DND-41 (cell line): Measurements from ENCODE around the gene TIA1.

Source experiments
- EZH2 ChIP-seq: IDR thresholded peaks from 3 replicates; pipeline ENCODE4 v1.6.1; 2012; ENCODE audit warnings: borderline replicate concordance, low read depth, mild to moderate bottlenecking, moderate library complexity, low read length, inconsistent platforms; ENCODE audit not compliant: severe bottlenecking
- TF ChIP-seq, protein P1 (sequence below): IDR thresholded peaks from 2 replicates; pipeline ENCODE4 v1.5.1; 2012; ENCODE audit warnings: borderline replicate concordance, low read length, moderate library complexity, mild to moderate bottlenecking; ENCODE audit not compliant: poor library complexity, severe bottlenecking; ENCODE audit errors: extremely low read depth

DNA sequence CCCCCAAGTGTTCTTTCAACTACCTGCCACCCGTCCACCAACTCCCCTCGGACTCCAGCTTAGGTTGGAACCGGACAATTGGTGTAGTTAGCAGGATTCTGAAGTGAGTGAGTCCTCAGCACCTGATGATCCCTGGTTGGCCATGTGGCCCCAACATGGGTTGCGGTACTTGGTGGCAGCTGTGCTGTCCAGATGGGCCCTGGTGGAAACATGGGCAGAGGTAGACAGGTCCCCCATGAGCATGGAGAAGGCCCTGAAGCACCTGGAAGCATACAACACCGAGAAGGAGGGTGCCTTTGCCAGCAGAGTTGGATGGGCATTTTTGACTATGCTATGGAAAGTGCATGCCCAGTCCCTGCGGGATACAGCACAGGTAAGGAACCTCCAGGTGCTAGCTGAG lies 46.6 kb downstream of the TIA1 start:
- TF ChIP-seq, protein P1, sequence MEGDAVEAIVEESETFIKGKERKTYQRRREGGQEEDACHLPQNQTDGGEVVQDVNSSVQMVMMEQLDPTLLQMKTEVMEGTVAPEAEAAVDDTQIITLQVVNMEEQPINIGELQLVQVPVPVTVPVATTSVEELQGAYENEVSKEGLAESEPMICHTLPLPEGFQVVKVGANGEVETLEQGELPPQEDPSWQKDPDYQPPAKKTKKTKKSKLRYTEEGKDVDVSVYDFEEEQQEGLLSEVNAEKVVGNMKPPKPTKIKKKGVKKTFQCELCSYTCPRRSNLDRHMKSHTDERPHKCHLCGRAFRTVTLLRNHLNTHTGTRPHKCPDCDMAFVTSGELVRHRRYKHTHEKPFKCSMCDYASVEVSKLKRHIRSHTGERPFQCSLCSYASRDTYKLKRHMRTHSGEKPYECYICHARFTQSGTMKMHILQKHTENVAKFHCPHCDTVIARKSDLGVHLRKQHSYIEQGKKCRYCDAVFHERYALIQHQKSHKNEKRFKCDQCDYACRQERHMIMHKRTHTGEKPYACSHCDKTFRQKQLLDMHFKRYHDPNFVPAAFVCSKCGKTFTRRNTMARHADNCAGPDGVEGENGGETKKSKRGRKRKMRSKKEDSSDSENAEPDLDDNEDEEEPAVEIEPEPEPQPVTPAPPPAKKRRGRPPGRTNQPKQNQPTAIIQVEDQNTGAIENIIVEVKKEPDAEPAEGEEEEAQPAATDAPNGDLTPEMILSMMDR: no peak
- no peak for TF ChIP-seq EZH2
